HG02870 (cell line): ENCODE measurements around the gene RPA1.

Experiments
- ATAC-seq: cut with Tn5 transposase; IDR thresholded peaks from one replicate; pipeline ENCODE4 v1.9.1; 2021; ENCODE audit warnings: mild to moderate bottlenecking, moderate library complexity; ENCODE audit not compliant: unreplicated experiment

RPA1 gene

DNA sequence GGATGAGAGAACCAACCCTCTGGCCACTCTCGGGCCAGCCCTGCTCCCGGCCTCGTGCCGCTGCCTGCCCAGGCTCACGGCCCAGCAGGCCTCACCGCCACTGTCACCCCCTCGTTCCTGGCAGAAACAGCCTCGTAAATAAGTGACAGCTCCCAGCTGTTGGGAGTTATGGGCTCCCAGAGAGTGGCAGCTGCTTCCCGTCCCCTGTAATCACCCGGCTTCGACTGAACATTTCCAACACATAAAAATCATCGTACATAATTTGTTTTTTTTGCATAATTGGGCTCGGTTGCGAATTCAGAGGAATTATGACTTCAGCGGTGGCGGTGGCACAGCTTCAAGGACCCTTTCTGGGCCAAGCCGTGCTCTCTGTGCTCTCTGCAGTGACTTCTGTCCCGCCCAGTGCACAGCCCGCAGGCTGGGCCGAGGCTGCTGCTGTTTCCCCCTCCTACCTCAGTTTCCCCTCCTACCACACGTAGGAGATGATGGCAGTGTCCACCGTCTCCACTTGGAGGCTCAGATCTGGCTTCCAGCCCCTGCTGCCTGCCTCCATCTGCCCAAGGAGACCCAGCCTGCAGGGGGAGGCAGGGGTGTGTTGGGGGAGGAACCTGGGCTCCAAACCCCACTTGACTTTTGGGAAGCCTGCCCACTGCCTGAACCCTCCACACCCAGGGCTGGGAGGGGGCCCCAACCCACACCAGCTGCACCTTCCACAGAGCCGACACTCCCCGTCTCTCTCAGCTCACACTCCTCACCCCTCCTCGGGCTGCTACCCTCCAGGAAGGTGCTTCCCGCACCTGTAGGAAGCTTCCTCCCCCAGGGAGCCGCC is 110.4 kb downstream of the RPA1 start:
- no peak for ATAC-seq

DNA sequence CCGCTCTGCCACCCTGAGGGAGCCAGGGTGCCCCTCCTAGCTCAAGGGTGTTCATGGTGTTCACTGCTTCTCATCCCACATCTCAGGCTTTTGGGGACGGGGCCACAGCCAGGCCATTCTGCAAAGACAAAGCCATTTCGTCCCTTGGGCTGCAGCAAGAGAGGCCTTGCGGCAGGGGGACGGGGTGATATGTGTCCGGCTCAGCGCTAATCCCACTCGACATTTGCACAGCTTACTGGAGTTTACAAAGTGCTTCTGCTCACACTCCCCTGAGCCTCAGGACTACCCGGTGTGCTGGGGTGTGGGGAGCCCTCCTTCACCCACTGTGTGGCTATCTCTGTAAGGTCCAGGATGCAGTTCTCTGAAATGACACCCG is 111.0 kb downstream of the RPA1 start:
- ATAC-seq = no peak

DNA sequence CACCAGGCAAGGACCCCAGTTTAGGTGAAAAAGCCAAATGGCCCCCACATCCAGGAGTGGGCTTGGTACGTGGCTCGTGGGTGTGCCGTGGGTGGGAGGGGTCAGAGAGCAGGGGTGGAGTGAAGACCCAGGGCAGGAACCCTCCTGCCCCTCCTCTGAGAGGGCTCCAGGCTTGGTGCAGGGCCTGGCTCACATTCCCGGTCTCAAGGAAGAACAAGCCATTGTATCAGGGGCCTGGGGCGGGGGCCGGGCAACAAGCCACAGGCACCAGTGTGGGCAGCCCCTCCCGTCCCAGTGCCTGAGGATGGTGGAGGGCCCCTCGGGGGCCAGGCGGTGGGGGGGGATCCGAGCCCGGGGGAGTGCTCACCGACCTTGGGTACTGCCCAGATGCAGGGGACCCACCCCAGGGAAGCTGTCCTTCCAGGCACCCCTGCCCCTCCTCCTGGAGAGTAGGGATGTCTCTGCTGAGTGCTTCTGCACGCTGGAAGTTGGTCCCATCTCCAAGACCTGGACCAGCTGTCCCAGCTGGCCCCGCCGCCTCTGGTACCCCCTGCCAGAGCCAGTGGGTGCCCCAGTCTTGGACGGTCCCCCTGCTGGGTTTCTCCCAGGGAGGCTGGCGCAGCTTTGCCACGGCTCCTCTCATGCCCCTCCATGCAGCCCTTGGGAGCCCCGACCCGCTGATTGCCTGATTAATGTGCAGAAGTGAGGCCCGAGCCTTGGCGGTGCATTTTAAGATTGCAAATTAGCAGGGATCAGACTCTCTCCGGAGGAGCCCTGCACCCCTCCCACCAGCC is 111.7 kb downstream of the RPA1 start:
- ATAC-seq = no peak

DNA sequence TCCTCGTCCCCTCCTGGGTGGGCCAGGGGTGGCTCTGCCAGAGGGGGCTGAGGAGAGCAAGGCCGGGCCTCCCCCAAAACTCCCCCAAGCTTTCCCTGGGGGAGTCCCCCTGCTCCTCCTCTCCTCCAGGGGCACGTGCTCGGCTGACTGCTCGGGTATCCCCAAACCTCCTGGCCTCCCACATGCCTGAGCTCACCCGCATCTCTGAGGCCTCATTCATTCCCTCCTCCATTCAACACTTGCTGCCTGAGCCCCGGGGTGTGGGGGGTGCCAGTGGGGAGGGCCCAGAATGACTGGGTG is 112.2 kb downstream of the RPA1 start:
- ATAC-seq = no peak

GRCh38 chr17:1942666-1943435 is 113.0 kb downstream of the RPA1 start:
- ATAC-seq = no peak

GRCh38 chr17:1943436-1943831 is 113.6 kb downstream of the RPA1 start:
- no peak for ATAC-seq

DNA sequence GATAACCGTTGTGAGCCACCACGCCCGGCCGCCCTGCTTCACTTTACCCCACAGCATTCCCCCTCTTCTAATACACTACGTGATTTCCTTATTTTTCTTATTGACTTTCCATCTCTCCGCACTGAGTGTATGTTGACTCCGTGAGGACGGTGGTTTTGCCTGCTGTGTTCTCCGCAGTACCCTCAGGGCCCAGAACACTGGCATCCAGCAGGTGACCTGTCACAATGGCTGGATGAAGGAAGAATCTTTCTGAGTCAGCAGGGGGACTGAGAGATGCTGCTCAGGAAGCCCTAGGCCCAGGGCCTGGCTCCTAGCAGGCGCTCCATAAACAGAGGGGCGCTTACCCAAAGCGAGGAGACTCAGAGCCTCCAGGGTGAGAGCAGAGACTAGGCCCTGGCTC is 115.8 kb downstream of the RPA1 start:
- ATAC-seq = no peak

DNA sequence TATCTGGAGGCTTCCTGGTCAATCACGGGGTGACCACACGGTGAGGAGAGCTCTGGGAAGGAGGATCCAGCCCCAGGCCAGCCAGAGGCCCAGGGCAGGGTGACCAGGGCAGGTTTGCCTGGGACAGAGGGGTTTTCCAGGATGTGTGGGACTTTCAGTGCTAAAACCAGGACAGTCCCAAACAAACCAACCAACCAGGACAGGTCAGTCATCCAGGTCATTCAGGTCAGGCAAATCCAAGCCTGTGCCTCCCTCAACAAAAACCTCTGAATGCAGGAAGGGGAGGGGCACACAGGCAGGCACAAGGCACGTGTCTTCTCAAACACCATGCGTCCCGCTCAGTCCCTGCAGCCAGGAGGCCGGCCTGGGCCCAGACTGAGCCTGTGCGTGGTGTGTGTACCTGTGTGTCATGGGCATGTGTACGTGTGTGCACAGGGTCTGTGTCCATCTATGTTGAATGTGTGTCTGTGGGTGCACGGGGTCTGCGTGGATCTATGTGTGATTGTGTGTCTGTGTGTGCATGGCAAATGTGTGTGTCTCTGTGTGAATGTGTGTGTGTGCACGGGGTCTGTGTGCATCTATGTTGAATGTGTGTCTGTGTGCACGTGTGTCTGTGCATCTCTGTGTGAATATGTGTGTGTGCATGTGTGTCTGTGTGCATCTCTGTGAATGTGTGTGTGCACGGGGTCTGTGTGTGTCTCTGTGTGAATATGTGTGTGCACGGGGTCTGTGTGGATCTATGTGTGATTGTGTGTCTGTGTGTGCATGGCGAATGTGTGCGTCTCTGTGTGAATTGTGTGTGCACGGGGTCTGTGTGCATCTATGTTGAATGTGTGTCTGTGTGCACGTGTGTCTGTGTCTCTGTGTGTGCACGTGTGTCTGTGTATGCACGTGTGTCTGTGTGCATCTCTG is 116.5 kb downstream of the RPA1 start:
- ATAC-seq = no peak

DNA sequence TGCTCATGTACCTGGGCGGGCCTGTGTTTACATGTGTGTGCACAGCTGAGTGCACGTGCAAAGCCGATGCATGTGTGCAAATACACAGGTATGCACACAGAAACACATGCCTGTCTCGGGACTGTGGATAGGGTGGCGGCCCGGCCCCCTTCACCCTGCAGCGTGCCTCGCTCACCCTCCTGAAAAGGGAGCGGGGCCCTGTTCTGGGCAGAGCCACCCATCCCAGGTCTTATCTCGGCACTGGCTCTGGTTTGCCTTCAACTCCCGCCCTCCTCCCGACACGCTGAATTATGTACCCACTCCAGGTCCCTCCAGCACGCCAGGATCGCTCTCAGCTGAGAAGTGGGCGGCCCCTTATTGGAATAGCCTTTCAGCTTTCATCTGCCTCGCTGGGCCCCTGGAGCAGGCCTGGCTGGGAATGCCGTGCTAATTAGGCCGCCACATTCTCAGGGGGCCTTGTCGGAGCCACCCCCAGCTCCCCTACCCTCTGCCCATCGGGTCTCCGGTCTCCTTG is 117.5 kb downstream of the RPA1 start:
- no peak for ATAC-seq

DNA sequence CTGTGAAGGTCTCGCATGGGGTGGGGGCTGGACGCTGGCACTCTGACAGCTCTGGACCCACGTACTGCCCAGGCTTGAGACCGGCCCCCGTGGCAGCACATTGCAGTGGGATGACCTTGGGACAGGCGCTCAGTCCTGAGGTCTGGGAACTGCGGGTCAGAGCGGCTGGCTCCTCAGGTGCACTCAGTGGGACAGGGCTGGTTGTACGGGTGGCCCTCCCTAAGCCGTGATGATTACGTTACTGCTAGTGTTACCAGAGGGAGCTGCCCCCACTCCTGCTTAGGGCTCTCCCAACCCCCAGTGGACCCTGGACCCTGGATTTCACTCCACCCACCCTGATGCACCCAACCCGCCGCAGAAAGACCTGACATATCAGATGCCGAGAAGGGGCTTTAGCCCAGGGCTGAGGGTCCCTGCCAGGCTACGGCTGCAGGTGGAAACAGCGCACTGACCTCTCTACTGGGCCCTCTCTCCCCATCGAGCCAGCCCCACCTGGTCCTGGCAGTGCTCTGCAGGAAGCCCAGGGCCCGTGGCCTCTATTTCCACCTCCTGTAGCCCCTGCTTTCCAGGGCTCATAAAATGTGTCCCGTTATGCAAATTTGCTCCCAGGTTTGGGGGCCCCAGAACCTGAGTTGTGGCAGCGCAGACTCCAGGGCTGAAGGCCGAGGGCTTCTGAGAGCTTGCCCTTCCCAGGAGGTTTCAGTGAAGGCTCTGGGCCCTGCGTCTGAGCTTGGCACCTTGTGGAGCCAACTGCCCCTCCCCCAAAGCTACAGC is 118.1 kb downstream of the RPA1 start:
- no peak for ATAC-seq

DNA sequence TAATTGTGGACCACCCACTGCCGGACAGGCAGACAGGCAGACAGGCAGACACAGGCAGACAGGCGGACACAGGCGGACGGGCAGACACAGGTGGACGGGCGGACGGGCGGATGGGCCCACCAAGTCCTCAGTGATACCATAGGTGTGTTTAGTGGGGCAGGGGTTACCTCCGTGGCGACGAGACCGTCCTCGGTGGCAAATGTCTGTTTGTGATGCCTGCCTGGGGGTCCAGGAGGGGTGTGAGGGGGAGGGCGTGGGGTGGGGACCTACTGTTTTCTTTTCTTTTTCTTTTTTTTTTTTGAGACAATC is 118.7 kb downstream of the RPA1 start:
- ATAC-seq = no peak
